ENCODE results near the gene LCN12. TPM values are rescaled to one million over a fixed set of nuclear protein-coding genes. Genes with fewer than 3 reads are reported as not detected.

The LCN12 gene
- polyA plus RNA-seq, 1 of the 3 experiments (the other 2 are of a cell fraction), result 0.87 TPM

DNA sequence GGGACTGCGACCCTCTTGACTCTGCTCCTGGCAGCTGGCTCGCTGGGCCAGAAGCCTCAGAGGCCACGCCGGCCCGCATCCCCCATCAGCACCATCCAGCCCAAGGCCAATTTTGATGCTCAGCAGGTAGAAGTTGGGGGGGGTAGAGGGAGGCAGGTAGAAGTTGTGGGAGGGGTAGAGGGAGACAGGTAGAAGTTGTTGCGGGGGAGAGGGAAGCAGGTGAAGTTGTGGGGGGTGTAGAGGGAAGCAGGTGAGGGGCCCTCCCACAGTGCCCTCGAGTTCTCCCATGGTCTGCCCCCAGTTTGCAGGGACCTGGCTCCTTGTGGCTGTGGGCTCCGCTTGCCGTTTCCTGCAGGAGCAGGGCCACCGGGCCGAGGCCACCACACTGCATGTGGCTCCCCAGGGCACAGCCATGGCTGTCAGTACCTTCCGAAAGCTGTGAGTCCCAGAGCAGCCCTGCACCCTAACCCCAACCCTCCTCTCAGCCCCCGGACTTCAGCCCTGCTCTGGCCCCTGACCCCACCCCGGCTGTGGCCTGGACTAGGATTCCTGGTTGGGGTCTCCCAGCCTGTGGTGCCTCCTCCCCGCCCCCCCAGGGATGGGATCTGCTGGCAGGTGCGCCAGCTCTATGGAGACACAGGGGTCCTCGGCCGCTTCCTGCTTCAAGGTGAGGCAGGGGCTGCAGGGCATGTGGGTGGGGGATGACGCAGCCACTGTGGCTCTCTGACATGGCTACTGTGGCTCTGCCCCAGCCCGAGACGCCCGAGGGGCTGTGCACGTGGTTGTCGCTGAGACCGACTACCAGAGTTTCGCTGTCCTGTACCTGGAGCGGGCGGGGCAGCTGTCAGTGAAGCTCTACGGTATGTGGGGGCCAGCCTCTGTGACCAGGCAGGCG, 6.5 kb upstream of the LCN12 start:
- TF ChIP-seq NFIC (IDR thresholded peaks at IDR 0.05; ENCODE audit: borderline replicate concordance) (no peak), FOXJ3 (CRISPR knock-in tag; IDR thresholded peaks at IDR 0.05) (no peak), SIN3A (IDR thresholded peaks at IDR 0.05; ENCODE audit: borderline replicate concordance, low read depth, low read length) (no peak), RCOR1 (IDR thresholded peaks at IDR 0.05; ENCODE audit: low read length) (no peak), SMC3 (IDR thresholded peaks at IDR 0.05; ENCODE audit: low read depth, low read length) (no peak), RAD21 (IDR thresholded peaks at IDR 0.05; ENCODE audit: low read length) (no peak), ELF1 (IDR thresholded peaks at IDR 0.05) (no peak), CHD2 (IDR thresholded peaks at IDR 0.05; ENCODE audit: low read length, partially characterized antibody) (no peak), POLR2AphosphoS5 (IDR thresholded peaks at IDR 0.05; ENCODE audit: low read depth, low read length) (no peak), CTCF (IDR thresholded peaks at IDR 0.05) (no peak), RXRA (IDR thresholded peaks at IDR 0.05; ENCODE audit: borderline replicate concordance, low read depth) (no peak), NRF1 (IDR thresholded peaks at IDR 0.05; ENCODE audit: low read depth, low read length) (no peak), JUND (IDR thresholded peaks at IDR 0.05) (no peak), RFX5 (IDR thresholded peaks at IDR 0.05; ENCODE audit: low read length) (no peak)
- TF ChIP-seq, protein P1, sequence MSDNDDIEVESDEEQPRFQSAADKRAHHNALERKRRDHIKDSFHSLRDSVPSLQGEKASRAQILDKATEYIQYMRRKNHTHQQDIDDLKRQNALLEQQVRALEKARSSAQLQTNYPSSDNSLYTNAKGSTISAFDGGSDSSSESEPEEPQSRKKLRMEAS (IDR thresholded peaks at IDR 0.05; ENCODE audit: low read depth), result no peak
- TF ChIP-seq, protein P2, sequence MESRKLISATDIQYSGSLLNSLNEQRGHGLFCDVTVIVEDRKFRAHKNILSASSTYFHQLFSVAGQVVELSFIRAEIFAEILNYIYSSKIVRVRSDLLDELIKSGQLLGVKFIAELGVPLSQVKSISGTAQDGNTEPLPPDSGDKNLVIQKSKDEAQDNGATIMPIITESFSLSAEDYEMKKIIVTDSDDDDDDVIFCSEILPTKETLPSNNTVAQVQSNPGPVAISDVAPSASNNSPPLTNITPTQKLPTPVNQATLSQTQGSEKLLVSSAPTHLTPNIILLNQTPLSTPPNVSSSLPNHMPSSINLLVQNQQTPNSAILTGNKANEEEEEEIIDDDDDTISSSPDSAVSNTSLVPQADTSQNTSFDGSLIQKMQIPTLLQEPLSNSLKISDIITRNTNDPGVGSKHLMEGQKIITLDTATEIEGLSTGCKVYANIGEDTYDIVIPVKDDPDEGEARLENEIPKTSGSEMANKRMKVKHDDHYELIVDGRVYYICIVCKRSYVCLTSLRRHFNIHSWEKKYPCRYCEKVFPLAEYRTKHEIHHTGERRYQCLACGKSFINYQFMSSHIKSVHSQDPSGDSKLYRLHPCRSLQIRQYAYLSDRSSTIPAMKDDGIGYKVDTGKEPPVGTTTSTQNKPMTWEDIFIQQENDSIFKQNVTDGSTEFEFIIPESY (IDR thresholded peaks at IDR 0.05; ENCODE audit: borderline replicate concordance, low read depth), result no peak
- TF ChIP-seq, protein P3, sequence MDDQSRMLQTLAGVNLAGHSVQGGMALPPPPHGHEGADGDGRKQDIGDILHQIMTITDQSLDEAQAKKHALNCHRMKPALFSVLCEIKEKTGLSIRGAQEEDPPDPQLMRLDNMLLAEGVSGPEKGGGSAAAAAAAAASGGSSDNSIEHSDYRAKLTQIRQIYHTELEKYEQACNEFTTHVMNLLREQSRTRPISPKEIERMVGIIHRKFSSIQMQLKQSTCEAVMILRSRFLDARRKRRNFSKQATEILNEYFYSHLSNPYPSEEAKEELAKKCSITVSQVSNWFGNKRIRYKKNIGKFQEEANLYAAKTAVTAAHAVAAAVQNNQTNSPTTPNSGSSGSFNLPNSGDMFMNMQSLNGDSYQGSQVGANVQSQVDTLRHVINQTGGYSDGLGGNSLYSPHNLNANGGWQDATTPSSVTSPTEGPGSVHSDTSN (IDR thresholded peaks at IDR 0.05), result no peak
- TF ChIP-seq, protein P4, sequence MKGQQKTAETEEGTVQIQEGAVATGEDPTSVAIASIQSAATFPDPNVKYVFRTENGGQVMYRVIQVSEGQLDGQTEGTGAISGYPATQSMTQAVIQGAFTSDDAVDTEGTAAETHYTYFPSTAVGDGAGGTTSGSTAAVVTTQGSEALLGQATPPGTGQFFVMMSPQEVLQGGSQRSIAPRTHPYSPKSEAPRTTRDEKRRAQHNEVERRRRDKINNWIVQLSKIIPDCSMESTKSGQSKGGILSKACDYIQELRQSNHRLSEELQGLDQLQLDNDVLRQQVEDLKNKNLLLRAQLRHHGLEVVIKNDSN (IDR thresholded peaks at IDR 0.05; ENCODE audit: borderline replicate concordance, low read depth), result no peak
- Histone ChIP-seq H3K9me3 (no peaks in the 10 kb centered on the region), H3K27me3 (ENCODE audit: insufficient read depth) (no peaks in the 10 kb centered on the region), H3K4me3 (ENCODE audit: low read depth in 2 of 2, low read length in 1 of 2) (no peak overlapping the region), H3K9me2 (no peaks in the 10 kb centered on the region), H3K4me1 (ENCODE audit: control insufficient read depth in 1 of 2, insufficient read depth in 2 of 2, low read depth in 1 of 2, low read length in 1 of 2) (peaks cover 0 to 24% of the 10 kb centered on the region in 2 experiments; a peak in 2 of 4 replicates), H4K20me1 (ENCODE audit: insufficient read depth) (peaks cover 13% of the 10 kb centered on the region), H3K9ac (no peak overlapping the region), H2AFZ (ENCODE audit: low read depth) (no peak overlapping the region), H3K27ac (ENCODE audit: low read depth in 2 of 2, low read length in 1 of 2) (no peak overlapping the region), H3K36me3 (replicated peaks in 1 of 2; ENCODE audit: control insufficient read depth in 1 of 2, insufficient read depth in 2 of 2, low read length in 1 of 2) (peaks cover 6 to 24% of the 10 kb centered on the region in 2 experiments), H3K79me2 (ENCODE audit: insufficient read depth) (peaks cover 28% of the 10 kb centered on the region), H3K4me2 (no peak overlapping the region), H3F3A (replicated peaks; ENCODE audit: insufficient read depth) (no peaks in the 10 kb centered on the region)
- POLR2A ChIA-PET, result no interaction called here
- 88% methylated on average over 20 of the region's 30 CpGs for WGBS (ENCODE audit: low lambda C conversion rate)
- CTCF ChIA-PET, result interaction anchor here (0.7 to 13.2 kb wide), 11 partner anchors 16 to 158 kb away, joined by 3 to 350 read pairs (median 6); partner anchors contain the start of genes ABCA2, FUT7, PAXX and TRAF2
- DNase-seq, result no peak

Measured in SK-N-SH (cell line).